ENCODE data around the gene TMBIM1.
A peak's percentile ranks its signal among the peaks of the same experiment; 100 is the strongest.
"Not testable (repeated sequence)": the region's sequence is repeated elsewhere in the genome, so short reads cannot be mapped to it uniquely, and the experiment has no call there.

TMBIM1 gene

GRCh38 chr2:218318241-218318640, 25.9 kb upstream of the TMBIM1 start:
- DNase-seq (ENCODE audit: low read depth in 2 of 2), result no peak

DNA sequence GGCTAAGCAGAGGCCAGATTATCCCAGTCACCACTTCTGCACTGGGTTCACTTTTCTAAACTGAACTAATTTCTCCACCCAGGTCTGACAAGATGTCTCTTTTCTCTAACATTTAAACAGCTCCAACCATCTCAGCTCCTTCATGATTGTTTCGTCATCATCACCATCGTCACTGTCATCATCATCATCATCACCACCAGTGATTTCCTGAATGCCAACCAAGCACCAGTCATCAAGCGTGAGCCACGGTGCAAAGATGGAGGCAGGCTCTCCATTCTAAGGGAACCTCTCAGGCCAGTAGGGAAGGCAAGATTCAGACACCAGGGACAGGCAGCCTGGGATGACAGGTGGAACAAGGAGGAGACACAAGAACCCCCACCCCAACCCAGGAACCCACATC, 25.5 kb upstream of the TMBIM1 start:
- DNase-seq (ENCODE audit: low read depth in 2 of 2), result no peak

- DNase-seq (ENCODE audit: low read depth in 2 of 2), result no peak
These were observed 25.0 kb upstream of the TMBIM1 start for GRCh38 chr2:218317303-218317630.

DNA sequence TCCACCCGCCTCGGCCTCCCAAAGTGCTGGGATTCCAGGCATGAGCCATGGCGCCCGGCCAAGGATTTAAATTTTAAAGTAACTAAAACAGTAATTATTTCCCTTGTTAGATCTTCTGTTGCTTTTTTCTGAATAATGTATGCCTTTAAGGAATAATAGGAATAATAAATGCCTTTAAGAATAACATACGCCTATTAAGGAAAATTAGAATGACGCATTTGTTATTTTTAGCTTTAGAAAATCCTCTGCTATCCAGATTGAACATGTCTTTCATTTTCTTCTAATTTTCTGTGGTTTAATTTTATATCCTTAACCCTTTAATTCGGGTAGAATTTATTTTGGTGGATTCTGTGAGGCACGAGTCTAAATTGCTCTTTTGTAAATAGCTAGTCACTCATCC, 23.1 kb upstream of the TMBIM1 start:
- DNase-seq (ENCODE audit: low read depth in 2 of 2), result no peak

DNA sequence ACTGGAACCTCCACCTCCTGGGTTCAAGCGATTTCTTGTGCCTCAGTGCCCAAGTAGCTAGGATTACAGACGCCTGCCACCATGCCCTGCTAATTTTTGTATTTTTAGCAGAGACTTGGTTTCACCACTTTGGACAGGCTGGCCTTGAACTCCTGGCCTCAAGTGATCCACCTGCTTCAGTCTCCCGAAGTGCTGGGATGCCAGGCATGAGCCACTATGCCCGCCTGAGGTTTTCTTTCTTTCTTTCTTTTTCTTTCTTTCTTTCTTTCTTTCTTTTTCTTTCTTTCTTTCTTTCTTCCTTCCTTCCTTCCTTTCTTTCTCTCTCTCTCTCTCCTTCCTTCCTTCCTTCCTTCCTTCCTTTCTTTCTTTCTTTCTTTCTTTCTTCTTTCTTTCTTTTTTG, 22.5 kb upstream of the TMBIM1 start:
- not testable (repeated sequence) for DNase-seq (ENCODE audit: low read depth in 2 of 2)

DNA sequence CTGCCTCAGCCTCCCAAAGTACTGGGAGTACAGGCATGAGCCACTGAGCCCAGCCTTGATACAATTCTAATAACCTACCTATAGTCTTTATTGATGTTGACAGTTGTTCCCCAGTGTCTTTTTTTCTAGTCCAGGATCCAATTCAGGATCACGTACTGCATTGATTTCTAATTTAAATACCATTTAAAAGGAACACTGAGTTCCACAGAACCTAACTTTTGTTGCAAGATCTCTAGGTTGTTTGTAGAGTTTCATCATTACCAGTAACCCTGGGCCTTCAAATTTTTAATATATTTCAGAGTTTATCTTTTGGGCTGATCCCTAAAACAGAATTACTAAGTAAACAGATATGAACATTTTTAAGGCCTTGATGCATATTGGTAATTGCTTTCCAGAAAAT, 21.1 kb upstream of the TMBIM1 start:
- DNase-seq (ENCODE audit: low read depth in 2 of 2), result no peak

- DNase-seq (ENCODE audit: low read depth in 2 of 2), result no peak
These were observed 20.0 kb upstream of the TMBIM1 start for GRCh38 chr2:218312267-218312756.

DNA sequence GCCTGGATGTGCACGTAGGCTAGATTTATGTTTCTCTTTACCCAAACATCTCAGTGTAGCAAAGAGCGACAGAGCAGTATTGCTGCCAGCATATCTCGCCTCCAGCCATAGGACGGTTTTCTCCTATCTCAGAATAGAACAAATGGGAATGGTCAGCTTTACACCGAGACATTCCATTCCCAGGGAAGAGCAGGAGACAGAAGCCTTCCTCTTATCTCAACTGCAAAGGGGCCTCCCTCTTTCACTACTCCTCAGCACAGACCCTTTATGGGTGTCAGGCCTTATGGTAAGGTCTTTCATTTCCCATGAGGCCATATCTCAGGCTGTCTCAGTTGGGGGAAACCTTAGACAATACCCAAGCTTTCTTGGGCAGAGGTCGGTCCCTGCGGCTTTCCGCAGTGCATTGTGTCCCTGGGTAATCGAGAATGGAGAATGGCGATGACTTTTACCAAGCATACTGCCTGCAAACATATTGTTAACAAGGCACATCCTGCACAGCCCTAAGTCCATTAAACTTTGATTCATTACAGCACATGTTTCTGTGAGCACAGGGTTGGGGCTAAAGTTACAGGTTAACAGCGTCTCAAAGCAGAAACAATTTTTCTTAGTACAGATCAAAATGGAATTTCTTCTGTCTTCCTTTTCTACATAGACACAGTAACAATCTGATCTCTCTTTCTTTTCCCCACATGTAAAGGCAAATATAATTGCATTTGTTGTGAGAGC, 19.4 kb upstream of the TMBIM1 start:
- DNase-seq (ENCODE audit: low read depth in 2 of 2), result not testable (repeated sequence)

DNA sequence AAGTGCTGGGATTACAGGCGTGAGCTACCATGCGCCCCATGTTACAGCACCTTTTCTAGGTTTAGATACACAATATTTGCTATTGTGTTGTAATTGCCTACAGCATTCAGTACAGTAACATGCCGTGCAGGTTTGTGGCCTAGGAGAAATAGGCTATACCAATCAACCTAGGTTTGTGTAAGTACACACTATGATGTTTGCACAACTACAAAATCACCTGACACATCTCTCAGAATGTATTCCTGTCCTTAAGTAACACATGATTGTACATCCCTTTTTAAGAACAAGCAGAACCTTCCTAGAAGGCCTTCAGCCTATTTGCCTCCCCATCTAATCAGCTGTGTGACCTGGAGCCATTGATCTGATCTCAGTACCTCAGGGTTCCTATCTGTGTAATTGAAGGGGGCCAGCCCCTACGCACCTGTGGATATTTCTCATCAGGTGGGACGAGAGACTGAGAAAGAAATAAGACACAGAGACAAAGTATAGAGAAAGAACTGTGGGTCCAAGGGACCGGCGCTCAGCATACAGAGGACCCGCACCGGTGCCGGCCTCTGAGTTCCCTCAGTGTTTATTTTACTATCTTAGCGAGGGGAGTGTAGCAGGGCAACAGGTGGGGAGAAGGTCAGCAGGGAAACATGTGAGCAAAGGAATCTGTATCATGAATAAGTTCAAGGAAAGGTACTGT, 18.7 kb upstream of the TMBIM1 start:
- DNase-seq (ENCODE audit: low read depth in 2 of 2), result no peak

- DNase-seq (ENCODE audit: low read depth in 2 of 2), result no peak
These were observed 15.2 kb upstream of the TMBIM1 start for GRCh38 chr2:218307415-218308090.

DNA sequence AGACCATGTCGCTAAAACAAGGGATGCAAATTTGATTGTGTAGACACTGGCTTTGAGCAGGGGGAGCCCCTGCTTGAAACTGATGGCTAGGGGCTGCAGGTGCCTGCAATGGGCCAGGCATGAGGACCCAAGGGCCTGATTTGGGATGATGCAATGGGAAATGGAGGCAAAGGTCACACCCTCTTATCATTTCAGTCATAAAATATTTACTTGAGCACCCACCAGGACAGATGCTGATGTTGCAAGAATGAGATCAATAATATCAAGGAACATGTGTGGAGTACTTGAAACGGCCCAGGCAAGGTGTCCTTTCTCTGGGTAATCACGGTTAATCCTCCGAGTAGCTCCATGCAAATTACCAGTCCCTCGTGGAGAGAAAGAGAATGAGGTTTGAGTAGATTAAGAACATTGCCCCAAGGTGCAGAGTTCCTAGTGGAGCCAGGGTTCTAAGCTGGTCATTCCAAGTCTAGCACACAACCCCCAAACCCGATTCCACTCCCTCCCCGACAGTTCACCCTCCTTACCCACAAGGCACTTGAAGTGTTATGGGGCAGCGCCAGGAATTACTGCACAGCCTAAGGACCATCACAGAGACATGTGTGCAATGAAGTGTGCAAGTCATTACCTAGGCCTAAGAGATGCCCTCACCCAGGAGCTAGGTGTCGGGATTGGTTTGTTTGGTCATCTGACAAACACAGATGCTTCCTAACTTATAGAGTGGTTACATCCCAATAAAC, 14.0 kb upstream of the TMBIM1 start:
- DNase-seq (ENCODE audit: low read depth in 2 of 2), result no peak

GRCh38 chr2:218305383-218305782, 13.1 kb upstream of the TMBIM1 start:
- DNase-seq (ENCODE audit: low read depth in 2 of 2), result no peak

GRCh38 chr2:218301176-218301819, 9.0 kb upstream of the TMBIM1 start:
- DNase-seq (ENCODE audit: low read depth in 2 of 2), result peak; percentile 70 to 73

DNA sequence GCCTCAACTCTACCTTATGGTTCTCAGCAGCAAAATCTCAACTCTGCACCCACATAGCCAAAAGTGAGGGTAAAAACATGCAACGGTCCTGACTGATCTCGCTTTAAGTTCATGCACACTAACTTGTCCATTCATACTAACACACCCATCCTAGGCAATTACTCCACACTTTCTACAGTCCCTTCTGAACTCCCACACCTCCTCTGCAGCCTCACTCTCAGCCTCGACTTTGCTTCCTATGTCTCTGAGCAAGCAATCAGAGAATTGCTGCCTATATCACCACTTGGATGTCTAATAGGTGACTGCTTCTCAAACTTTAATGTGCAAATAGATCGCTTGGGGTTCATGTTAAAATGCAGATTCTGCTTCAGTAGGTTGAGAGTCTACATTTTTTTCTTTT, 7.8 kb upstream of the TMBIM1 start:
- DNase-seq (ENCODE audit: low read depth in 2 of 2), result no peak

DNA sequence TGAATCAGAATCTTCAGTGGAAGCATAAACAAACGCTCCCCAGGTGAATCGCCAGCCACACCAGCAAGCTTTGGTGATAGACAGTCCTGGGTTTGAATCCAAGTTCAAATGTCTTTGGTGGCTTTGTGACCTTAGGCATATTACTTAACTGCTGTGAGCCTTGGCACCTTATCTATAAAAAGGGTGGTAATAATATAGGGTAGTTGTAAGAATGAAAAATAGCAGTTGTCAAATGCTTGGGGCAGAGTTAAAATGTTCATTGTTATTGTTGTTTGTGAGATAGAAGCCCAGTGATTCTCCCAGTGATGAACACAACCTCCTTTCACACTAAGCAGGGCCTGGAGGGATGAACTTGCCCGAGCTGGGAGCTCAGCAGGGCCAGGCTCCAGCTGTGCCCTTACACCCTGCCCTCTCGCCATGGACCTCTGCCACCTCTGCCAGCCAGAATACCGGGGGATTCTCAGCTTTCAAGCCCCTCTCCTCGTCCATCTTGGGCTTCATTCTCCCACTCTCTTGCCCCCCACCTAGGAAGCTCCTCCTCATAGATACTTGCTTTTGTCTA, 6.1 kb upstream of the TMBIM1 start:
- DNase-seq (ENCODE audit: low read depth in 2 of 2), result no peak

DNA sequence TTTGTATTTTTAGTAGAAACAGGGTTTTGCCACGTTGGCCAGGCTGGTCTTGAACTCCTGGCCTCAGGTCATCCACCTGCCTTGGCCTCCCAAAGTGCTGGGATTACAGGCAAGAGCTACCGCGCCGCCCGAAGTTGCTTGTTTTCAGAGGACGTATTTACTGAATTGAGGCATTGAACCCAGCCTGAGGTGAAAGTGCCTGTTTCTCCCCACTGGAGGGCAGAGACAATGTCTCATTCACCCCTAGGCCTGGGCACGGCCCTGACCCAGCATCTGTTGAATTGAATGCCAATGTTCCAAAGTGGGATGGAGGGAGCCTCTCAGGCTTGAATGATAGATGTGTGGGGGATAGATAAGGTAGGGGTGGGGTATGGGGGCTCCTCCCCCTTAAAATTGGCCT, 4.5 kb upstream of the TMBIM1 start:
- DNase-seq (ENCODE audit: low read depth in 2 of 2), result no peak

- no peak for DNase-seq (ENCODE audit: low read depth in 2 of 2)
These were observed 3.9 kb upstream of the TMBIM1 start for GRCh38 chr2:218296200-218296599.

- no peak for DNase-seq (ENCODE audit: low read depth in 2 of 2)
These were observed 2.7 kb upstream of the TMBIM1 start for GRCh38 chr2:218295029-218295428.

DNA sequence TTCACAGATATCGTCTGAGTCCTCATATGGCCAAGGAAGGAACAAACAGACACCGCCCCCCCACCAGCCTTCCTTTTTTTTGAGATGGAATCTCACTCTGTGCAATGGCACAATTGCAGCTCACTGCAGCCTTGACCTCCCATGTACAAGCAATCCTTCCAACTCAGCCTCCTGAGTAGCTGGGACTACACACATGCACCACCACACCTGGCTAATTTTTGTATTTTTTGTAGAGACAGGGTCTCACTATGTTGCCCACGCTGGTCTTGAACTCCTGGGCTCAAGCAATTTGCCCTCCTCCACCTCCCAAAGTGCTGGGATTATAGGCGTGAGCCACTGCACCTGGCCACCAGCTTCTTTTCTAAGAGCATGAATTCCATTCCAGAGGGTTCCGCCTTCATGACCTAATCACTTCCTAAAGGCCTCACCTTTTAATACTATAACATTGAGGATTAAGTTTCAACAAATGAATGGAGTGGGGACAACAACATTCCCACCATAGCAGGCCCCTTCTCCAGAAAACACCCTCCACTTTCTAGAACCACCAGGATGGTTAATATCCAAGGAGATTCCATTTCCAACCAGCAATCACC, 2.2 kb upstream of the TMBIM1 start:
- DNase-seq (ENCODE audit: low read depth in 2 of 2), result no peak

GRCh38 chr2:218293715-218294429, 1.6 kb upstream of the TMBIM1 start:
- no peak for DNase-seq (ENCODE audit: low read depth in 2 of 2)
